T-helper 2 cell treated with Interferon-gamma antibody and Interleukin-4, amounts not matched to agents 100 ng/mL and 5 ng/mL, for 36 hours (primary cell): ENCODE results near the gene CHST6. TPM values are rescaled to one million over a fixed set of nuclear protein-coding genes. Genes with fewer than 3 reads are reported as not detected.
"Not testable (repeated sequence)": the region's sequence is repeated elsewhere in the genome, so short reads cannot be mapped to it uniquely, and the experiment has no call there.

Experiments used
- intact Hi-C: fragments of 100-400 bp; cut with micrococcal nuclease; formaldehyde crosslinking; loops from one replicate; pipeline ENCODE4 v1.15.1; 2023
- total RNA-seq: library from RNA; stranded (reverse); gene quantifications from 2 replicates; pipeline ENCODE4 v1.2.3, GENCODE V29; 2022

The CHST6 gene
- total RNA-seq, 1 donor from 2014 or later: not detected

- intact Hi-C loops: no loop called here
These were observed 42.6 kb downstream of the CHST6 start for GRCh38 chr16:75452464-75453190.

GRCh38 chr16:75446416-75446815 lies 48.8 kb downstream of the CHST6 start:
- intact Hi-C loops: no loop called here

- intact Hi-C loops: no loop called here
These were observed 49.9 kb downstream of the CHST6 start for GRCh38 chr16:75445298-75445697.

- intact Hi-C loops: no loop called here
These were observed 51.9 kb downstream of the CHST6 start for GRCh38 chr16:75443298-75443697.

- intact Hi-C loops: loop anchor here (1.0 to 10.0 kb wide), 9 partner anchors 31 to 1757 kb away; partner anchors contain the start of genes ADAT1, GABARAPL2, MON1B and TMEM170A
These were observed 61.4 kb downstream of the CHST6 start for GRCh38 chr16:75433732-75434413.

- intact Hi-C loops: loop anchor here (1.0 to 10.0 kb wide), 9 partner anchors 32 to 1758 kb away; partner anchors contain the start of genes ADAT1, GABARAPL2, MON1B and TMEM170A
These were observed 62.2 kb downstream of the CHST6 start, which contains the start of gene CFDP1 for GRCh38 chr16:75432828-75433731. Gene CFDP1 (minus strand): TSS chr16:75433503. CDS start chr16:75433352, 151 bp downstream.

- intact Hi-C loops: loop anchor here (10.0 kb wide), 1 partner anchor 735 kb away; no protein-coding TSS in a partner anchor
These were observed 65.4 kb downstream of the CHST6 start for GRCh38 chr16:75429621-75430403.

- intact Hi-C loops: not testable (repeated sequence)
These were observed 68.7 kb downstream of the CHST6 start for GRCh38 chr16:75426524-75426923.

- intact Hi-C loops: loop anchor here (5.0 kb wide), 1 partner anchor 38 kb away; the partner anchor contains the start of gene TMEM170A
These were observed 71.0 kb downstream of the CHST6 start for GRCh38 chr16:75424105-75424762.

GRCh38 chr16:75423723-75424104 lies 71.5 kb downstream of the CHST6 start:
- intact Hi-C loops: loop anchor here (5.0 kb wide), 1 partner anchor 39 kb away; the partner anchor contains the start of gene TMEM170A

Other genes starting within 250 kb of the CHST6 start
- gene BCAR1, start 243.8 kb downstream of the CHST6 start, total RNA-seq: not detected in 2 replicates
- gene CFDP1, start 61.9 kb downstream of the CHST6 start, total RNA-seq: 36.3 and 38.1 TPM in 2 replicates
- gene TMEM170A, start 30.8 kb downstream of the CHST6 start, total RNA-seq: 38.2 and 44.1 TPM in 2 replicates
- not detected in 2 replicates for gene CHST5, start 40.7 kb upstream of the CHST6 start, total RNA-seq
- 1.7 and 2.0 TPM in 2 replicates for gene TMEM231, start 60.8 kb upstream of the CHST6 start, total RNA-seq
- 61.4 and 63.1 TPM in 2 replicates for gene GABARAPL2, start 70.9 kb upstream of the CHST6 start, total RNA-seq
- gene ADAT1, start 127.8 kb upstream of the CHST6 start, total RNA-seq: 45.1 and 47.8 TPM in 2 replicates
- gene KARS1, start 152.2 kb upstream of the CHST6 start, total RNA-seq: 198 and 199 TPM in 2 replicates
- gene TERF2IP, start 152.3 kb upstream of the CHST6 start, total RNA-seq: 67.4 and 67.6 TPM in 2 replicates
- gene CPHXL2, start 181.6 kb upstream of the CHST6 start, total RNA-seq: not detected in 2 replicates
- gene DUXB, start 206.0 kb upstream of the CHST6 start, total RNA-seq: not detected in 2 replicates
- gene CPHXL, start 231.0 kb upstream of the CHST6 start, total RNA-seq: not detected in 2 replicates